ENCODE measurements around the gene ESAM.
"Not testable (repeated sequence)": the region's sequence is repeated elsewhere in the genome, so short reads cannot be mapped to it uniquely, and the experiment has no call there.

Gene ESAM

DNA sequence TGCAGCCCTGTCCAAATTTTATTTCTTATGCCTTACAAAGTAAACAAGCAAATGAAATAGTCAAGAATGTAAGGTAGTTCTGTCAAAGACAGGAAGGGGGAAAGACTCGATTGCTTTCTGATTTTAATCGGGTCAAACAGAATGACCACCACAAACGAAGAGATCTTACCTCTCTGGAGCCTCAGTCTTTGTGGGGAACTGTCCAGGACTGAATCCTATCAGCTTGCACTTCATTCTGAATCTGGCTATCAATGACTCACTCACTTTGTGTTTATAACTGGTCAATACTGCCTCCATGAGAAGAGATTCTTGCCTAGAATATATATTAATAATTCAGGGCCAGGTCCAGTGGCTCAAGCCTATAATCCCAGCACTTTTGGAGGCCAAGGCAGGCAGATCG is 20.9 kb upstream of the ESAM start:
- H3K36me3 Mint-ChIP-seq (ENCODE audit: low read depth): peaks cover 13% of the 10 kb centered on the region
- no peaks in the 10 kb centered on the region for H3K4me1 Mint-ChIP-seq
- H3K9me3 Mint-ChIP-seq: no peaks in the 10 kb centered on the region
- H3K4me3 Mint-ChIP-seq: no peak overlapping the region
- H3K27ac Mint-ChIP-seq: no peak overlapping the region
- H3K27me3 Mint-ChIP-seq (ENCODE audit: low read depth): no peaks in the 10 kb centered on the region
- no peak for TF ChIP-seq CTCF (IDR thresholded peaks at IDR 0.05; ENCODE audit: unreplicated experiment in 3 of 3)

- Mint-ChIP-seq H3K27me3 (ENCODE audit: low read depth) (no peaks in the 10 kb centered on the region), H3K27ac (no peak overlapping the region), H3K4me3 (no peak overlapping the region), H3K9me3 (no peaks in the 10 kb centered on the region), H3K4me1 (peaks cover 7% of the 10 kb centered on the region), H3K36me3 (ENCODE audit: low read depth) (peaks cover 38% of the 10 kb centered on the region)
- TF ChIP-seq CTCF (IDR thresholded peaks at IDR 0.05; ENCODE audit: unreplicated experiment in 3 of 3): no peak
Observed at GRCh38 chr11:124779568-124779967, 17.5 kb upstream of the ESAM start.

GRCh38 chr11:124778281-124778680 is 16.2 kb upstream of the ESAM start:
- Mint-ChIP-seq H3K4me3 (no peak overlapping the region), H3K27ac (no peak overlapping the region), H3K27me3 (ENCODE audit: low read depth) (no peaks in the 10 kb centered on the region), H3K9me3 (no peaks in the 10 kb centered on the region), H3K36me3 (ENCODE audit: low read depth) (peaks cover 37% of the 10 kb centered on the region), H3K4me1 (peaks cover 7% of the 10 kb centered on the region)
- peak in 1 of 3 experiments; percentile 18 for TF ChIP-seq CTCF (IDR thresholded peaks at IDR 0.05; ENCODE audit: unreplicated experiment in 3 of 3)

- peaks cover 46% of the 10 kb centered on the region for H3K36me3 Mint-ChIP-seq (ENCODE audit: low read depth)
- H3K4me1 Mint-ChIP-seq: peaks cover 7% of the 10 kb centered on the region
- no peak overlapping the region for H3K4me3 Mint-ChIP-seq
- no peaks in the 10 kb centered on the region for H3K27me3 Mint-ChIP-seq (ENCODE audit: low read depth)
- no peak for TF ChIP-seq CTCF (IDR thresholded peaks at IDR 0.05; ENCODE audit: unreplicated experiment in 3 of 3)
- H3K9me3 Mint-ChIP-seq: no peaks in the 10 kb centered on the region
- H3K27ac Mint-ChIP-seq: no peak overlapping the region
Observed at GRCh38 chr11:124776865-124777645, 15.0 kb upstream of the ESAM start.

DNA sequence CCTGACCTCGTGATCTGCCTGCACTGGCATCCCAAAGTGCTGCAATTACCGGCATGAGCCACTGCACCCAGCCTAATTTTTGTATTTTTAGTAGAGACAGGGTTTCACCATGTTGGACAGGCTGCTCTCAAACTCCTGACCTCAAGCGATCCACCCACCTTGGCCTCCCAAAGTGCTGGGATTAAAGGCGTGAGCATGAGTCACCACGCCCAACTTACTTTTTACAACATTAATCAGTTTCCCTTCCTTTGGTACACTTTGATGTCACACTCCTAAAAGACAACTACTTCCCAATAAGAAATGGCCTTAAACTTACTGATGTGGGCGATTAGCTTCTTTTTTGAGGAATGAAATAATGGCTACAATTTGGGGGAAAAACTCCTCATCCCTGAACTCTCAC is 8.9 kb upstream of the ESAM start:
- H3K27ac Mint-ChIP-seq; H3K4me3 Mint-ChIP-seq; H3K9me3 Mint-ChIP-seq; H3K27me3 Mint-ChIP-seq (ENCODE audit: low read depth); H3K4me1 Mint-ChIP-seq: not testable (repeated sequence)
- peaks cover 67% of the 10 kb centered on the region for H3K36me3 Mint-ChIP-seq (ENCODE audit: low read depth)

- no peak for TF ChIP-seq CTCF (IDR thresholded peaks at IDR 0.05; ENCODE audit: unreplicated experiment in 3 of 3)
- Mint-ChIP-seq H3K36me3 (ENCODE audit: low read depth) (peaks cover 64% of the 10 kb centered on the region), H3K9me3 (no peaks in the 10 kb centered on the region), H3K4me3 (no peak overlapping the region), H3K4me1 (peaks cover 3% of the 10 kb centered on the region), H3K27me3 (ENCODE audit: low read depth) (peaks cover 2% of the 10 kb centered on the region), H3K27ac (peak overlapping the region in 1 of 3 experiments; percentile 24)
Observed at GRCh38 chr11:124769806-124770774, 8.0 kb upstream of the ESAM start.
